Measurements from ENCODE around the gene F13A1. TPM values are rescaled to one million over a fixed set of nuclear protein-coding genes. Genes with fewer than 3 reads are reported as not detected.

F13A1 gene
- total and polyA plus RNA-seq, 2 donors (not counting 3 experiments of a cell fraction or from before 2014, with no cell fraction given): not detected

GRCh38 chr6:6105472-6106036 lies 214.9 kb downstream of the F13A1 start:
- Histone ChIP-seq H3K27ac (ENCODE audit: insufficient read depth, low read depth, low read length) (no peak overlapping the region), H3K4me3 (replicated peaks in 1 of 3; ENCODE audit: insufficient read depth in 1 of 3, low read depth in 1 of 3, low read length in 3 of 3) (no peak overlapping the region), H2AFZ (ENCODE audit: low read depth, low read length) (no peak overlapping the region), H4K20me1 (replicated peaks; ENCODE audit: control insufficient read depth, extremely low read depth, insufficient read depth, low read length) (no peaks in the 10 kb centered on the region), H3K4me1 (ENCODE audit: control insufficient read depth, extremely low read depth, insufficient read depth, low read length) (no peaks in the 10 kb centered on the region), H3K4me2 (ENCODE audit: insufficient read depth, low read length) (no peak overlapping the region), H3K27me3 (ENCODE audit: control insufficient read depth in 2 of 2, insufficient read depth in 2 of 2, low read length in 2 of 2) (no peaks in the 10 kb centered on the region), H3K9me3 (replicated peaks; ENCODE audit: control insufficient read depth, insufficient read depth, low read length) (no peaks in the 10 kb centered on the region), H3K9me1 (replicated peaks; ENCODE audit: control insufficient read depth, extremely low read depth, insufficient read depth, low read length) (no peaks in the 10 kb centered on the region), H3K79me2 (ENCODE audit: control insufficient read depth, insufficient read depth, low read length) (no peaks in the 10 kb centered on the region), H3K36me3 (ENCODE audit: control insufficient read depth in 2 of 2, extremely low read depth in 1 of 2, insufficient read depth in 2 of 2, low read length in 2 of 2) (no peaks in the 10 kb centered on the region), H3K9ac (replicated peaks; ENCODE audit: extremely low read depth, insufficient read depth, low read length) (no peak overlapping the region)
- dilution Hi-C loops (cut with MboI; ENCODE audit: extremely low pct_ligation_motif_present, low sequenced_read_pairs) (no loop called here), intact Hi-C loops (cut with micrococcal nuclease) (no loop called here)
- TF ChIP-seq POLR2AphosphoS5 (IDR thresholded peaks at IDR 0.05; ENCODE audit: insufficient read depth, low read depth, low read length) (no peak), EZH2 (IDR thresholded peaks at IDR 0.05; ENCODE audit: borderline replicate concordance, low read depth, low read length, severe bottlenecking) (no peak)
- TF ChIP-seq, protein P1, sequence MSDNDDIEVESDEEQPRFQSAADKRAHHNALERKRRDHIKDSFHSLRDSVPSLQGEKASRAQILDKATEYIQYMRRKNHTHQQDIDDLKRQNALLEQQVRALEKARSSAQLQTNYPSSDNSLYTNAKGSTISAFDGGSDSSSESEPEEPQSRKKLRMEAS (IDR thresholded peaks at IDR 0.05; ENCODE audit: insufficient read depth, insufficient read length): no peak
- no peak for FAIRE-seq
- CTCF ChIA-PET: no interaction called here
- POLR2A ChIA-PET: no interaction called here
- BruUV-seq (replicated peaks): no TSS peak
- no peak for DNase-seq (ENCODE audit: low read depth, low spot score)

Small RNAs within 50 kb of the gene (microRNA-seq; reads per million reads assigned to microRNA genes)
- gene MIR5683 (ENCODE audit: borderline number of aligned reads, borderline replicate concordance): not detected
- not detected for gene MIR7853 (ENCODE audit: borderline number of aligned reads, borderline replicate concordance)

Small RNAs within 50 kb of the gene (small RNA-seq; reads per million reads assigned to genes)
- not detected for gene MIR7853 (ENCODE audit: insufficient read depth, insufficient read length, low read depth, low replicate concordance)
